Cortex of kidney (tissue), 1 donor: Measurements from ENCODE around the gene DGKQ.

ENCODE experiments used
- DNase-seq: peaks from one replicate; lab custom pipeline; 2025; lab: John Stamatoyannopoulos, UW

DGKQ gene

GRCh38 chr4:973431-974397 lies at the start of gene DGKQ:
DGKQ (minus strand) TSS chr4:973569; CDS start chr4:973482, 87 bp downstream.
- no peak for DNase-seq

DNA sequence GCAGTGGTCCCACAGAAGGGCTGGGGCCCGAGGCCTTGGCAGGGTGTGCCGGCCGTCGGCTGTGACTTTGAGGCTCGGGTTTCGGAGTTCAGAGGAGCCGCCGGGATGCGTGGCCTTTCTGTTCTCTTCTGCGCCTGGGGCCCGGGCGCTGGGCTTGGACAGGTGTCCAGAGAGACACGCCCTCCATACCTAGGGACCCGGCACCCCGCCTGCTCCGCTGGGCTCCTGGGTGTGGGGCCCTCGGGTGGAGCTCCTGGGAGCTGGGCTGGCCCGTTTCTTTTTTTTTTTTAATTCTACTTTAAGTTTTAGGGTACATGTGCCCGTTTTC lies 49.3 kb upstream of the DGKQ start:
- no peak for DNase-seq

DNA sequence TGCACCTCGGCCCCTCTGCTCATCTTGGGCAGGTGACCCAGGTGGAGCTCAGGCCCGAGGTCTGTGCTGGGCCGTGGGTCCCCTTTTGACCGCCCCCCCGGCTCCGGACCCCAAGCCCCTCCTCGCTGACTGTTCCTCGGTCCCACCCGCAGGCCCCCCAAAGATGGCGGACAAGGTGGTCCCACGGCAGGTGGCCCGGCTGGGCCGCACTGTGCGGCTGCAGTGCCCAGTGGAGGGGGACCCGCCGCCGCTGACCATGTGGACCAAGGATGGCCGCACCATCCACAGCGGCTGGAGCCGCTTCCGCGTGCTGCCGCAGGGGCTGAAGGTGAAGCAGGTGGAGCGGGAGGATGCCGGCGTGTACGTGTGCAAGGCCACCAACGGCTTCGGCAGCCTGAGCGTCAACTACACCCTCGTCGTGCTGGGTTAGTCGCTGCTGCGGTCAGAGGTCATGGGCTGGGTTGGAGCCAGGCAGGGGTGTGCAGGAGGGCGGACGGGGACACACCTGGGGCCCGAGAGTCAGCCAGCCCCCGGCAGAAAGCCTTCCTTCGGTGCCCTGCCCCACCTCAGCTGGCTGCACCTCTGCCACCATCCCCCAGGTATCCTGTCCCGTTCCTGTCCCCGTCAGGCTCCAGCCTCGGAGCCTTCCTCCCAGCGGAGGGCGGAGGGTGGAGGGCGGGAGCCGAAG lies 48.8 kb upstream of the DGKQ start:
- no peak for DNase-seq

DNA sequence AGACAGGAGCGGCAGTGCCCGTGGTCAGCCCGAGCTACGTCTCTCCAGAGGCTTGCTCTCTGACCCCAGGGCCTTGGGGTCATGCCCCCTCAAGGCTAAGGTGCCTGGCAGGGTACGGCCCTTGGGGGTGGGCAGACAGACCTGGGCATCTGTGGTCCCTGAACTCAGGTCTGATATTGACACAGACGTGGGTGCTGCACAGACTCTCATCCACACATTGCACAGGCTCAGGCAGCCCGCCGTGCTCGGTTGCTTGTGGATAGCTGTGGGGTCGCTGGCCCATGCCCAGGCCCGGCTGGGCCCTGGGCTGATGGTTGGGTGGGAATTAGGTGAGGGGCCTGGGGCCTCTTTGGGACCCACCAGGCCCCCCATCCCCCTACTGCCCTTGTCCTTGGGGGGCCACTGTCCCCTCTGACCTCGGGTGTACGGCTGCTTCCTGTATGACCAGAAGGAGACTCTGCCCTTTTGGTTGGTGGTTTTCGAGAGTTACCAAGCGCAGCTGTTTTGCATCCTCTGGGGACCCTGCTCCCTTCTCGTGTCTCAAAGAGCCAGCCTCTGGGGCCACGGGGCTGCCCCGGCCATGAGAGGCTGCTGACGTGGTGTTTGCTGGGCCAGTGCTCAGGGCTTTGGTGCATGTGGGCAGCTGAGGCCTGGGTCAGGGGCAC lies 48.1 kb upstream of the DGKQ start:
- DNase-seq: no peak

DNA sequence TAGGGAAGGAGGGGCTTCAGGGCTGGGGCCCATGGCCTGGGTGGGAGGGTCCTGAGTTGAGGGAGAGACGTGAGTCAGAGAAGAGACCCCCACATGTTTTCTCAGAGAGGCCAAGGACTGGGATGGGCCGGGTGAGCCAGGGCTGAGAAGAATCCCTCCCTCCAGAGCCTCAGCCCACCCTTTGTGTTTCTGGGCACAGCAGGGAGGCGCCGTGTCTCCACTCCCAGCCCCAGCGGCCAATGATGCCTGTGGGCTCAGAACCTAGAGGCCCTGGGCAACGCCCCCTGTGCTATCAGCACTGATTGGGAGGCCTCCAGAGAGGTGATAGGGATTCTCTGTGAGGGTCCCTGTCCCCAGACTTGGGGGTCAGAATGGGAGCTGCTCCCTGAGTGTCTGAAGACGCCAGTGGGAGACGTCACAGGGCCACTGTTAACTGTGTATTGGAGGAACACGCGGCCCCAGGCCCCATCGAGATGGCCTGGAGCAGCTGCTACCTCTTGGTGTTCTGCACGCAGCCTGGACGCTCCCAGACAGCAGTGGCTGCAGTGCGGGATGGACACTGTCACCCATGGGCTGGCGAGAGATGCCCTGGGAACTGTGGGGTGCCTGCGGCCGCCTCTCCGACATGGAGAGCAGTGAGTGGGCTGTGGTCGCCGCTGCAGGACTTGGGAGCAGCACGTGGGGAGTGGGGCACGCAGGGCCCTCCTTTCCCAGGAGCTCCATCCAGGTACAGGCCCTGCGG lies 46.5 kb upstream of the DGKQ start:
- no peak for DNase-seq

DNA sequence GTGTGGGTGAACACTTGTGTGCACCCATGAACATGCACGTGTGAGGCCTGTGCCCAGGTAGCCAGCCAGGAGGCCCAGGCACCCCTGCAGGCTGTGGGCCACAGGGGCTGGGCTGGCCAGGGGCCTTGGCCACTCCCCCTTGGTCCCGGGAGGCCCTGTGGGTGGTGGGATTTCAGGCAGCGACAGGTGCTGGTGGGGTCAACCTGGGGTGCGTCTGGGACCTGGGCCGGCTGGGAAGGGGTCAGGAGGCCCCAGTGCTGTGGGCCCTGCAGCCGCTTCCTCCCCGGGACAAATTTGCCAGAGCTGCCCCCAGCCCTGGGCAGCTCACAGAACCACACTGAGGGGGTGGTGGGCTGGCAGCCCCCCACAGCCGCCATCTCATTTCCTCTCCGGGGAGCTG lies 46.0 kb upstream of the DGKQ start:
- no peak for DNase-seq

GRCh38 chr4:1018147-1019020 lies 45.0 kb upstream of the DGKQ start:
- no peak for DNase-seq

DNA sequence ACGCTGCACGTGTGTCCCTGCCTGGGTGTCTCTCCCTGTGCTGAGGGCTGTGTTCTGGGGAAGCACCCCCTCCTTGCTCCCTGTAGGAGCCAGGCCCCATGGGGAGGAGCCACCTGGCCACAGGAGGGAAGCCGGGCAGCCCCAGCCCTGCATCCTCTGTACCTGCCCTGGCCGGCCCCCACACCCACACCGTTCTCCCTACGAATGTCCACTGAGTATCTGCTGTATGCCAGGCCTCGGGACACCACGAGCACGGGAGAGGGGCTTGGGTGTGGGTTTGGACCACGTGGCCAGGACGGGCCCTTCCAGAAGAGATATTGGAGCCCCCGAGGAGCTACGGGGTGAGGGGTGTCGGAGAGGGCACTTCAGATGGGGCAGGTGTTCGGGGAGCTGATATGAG lies 44.3 kb upstream of the DGKQ start:
- no peak for DNase-seq

- no peak for DNase-seq
Observed at GRCh38 chr4:1017211-1017610, 43.8 kb upstream of the DGKQ start.

DNA sequence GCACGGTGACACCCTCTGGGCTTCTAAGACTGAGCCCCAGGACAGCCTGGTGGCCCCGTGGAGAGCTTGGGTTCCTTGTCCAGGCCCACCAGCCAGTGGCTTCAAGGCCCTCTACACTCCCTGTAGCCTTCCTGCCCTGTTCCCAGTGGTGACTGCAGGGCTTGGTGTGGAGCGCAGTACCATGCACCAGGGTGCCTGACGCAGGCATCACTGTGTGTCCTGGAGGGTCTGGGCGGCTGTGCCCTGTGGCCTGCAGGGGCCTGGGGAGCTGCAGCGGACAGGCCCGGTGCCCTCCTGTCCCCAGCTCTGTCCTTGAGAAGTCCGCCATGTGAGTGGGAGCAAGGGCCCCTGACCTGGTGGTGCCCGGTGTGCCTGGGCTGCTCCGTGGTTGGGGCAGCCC lies 42.4 kb upstream of the DGKQ start:
- no peak for DNase-seq

- DNase-seq: no peak
Observed at GRCh38 chr4:1015179-1015578, 41.8 kb upstream of the DGKQ start.

DNA sequence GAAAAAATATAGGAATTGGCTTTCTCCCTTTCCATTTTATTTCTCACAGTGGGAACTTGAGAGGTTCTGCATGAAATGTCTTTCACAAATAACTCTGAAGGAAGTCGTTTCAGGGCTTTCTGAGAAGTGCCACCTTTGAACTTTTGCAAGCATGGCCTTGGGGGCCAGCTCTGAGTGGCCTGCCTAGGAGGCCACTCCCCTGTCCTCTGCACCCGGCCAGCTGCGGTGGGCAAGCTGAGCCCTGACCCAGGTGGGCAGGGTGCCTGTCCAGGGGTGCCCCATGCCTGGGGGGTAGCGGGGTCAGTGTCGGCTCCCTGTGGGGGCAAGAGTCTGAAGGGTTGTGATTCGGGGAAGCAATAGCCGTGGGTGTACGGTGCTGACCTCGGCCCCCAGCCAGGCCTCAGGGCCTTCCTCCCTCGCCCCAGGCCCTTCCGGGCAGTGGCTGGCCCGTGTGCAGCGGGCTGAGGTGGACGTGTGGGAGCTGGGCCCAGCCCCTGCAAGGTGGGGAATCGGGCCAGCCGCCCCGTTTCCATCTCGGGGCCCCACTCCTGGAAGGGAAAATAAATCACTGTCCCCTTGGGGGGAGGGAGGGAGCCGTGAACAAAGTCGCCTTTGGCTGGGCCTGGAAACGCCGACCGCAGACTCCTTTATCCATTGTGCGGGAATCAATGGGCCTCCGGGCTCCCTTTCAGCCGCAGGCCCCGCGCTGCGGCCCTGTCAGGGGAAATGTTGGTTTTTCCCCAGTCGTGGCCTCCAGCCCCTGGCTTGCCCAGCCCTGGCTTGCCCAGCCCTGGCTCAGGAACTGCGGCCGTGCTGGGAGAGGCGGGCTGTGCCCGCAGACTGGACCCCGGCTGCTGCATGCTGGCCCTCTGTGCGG lies 41.2 kb upstream of the DGKQ start:
- no peak for DNase-seq

DNA sequence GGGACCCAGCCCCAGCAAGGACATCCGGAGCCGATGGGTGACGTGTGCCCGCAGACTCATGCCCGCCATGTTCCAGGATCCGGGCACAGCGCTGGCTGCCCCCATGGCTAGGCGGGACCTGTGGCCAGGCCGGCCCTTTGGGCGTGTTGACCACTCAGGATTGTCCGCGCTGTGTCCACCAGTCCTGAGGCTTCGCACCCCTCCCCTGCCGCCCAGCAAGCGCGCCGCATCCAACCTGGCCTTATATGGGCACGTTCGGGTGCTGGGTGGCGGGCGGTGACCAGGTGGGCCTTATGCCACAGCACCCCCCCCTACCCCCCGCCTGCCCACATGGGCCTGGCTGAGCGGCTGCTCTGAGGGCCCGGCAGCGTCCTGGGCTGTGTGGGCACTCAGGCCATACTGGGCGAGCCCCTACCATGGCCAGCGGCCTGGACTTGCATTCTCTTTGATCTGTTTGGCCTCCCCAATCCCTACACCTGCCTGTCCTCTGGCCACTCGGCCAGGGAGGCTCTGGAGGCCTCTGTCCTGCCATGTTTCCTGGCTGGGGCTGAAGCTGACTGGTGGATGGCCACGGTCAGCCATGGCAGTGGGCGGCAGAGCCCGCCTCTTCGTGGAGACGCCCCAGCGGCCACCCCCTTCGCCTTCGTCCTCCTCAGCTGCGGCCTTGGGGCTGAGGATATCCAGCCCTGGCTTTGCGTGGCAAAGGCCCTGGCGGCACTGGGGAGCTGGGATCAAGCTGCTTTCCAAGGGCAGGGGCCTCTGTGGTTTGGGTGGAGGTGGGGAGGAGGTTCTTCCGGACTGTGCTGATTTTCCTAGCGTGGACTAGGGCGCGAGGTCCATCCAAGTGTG lies 40.1 kb upstream of the DGKQ start:
- DNase-seq: no peak

DNA sequence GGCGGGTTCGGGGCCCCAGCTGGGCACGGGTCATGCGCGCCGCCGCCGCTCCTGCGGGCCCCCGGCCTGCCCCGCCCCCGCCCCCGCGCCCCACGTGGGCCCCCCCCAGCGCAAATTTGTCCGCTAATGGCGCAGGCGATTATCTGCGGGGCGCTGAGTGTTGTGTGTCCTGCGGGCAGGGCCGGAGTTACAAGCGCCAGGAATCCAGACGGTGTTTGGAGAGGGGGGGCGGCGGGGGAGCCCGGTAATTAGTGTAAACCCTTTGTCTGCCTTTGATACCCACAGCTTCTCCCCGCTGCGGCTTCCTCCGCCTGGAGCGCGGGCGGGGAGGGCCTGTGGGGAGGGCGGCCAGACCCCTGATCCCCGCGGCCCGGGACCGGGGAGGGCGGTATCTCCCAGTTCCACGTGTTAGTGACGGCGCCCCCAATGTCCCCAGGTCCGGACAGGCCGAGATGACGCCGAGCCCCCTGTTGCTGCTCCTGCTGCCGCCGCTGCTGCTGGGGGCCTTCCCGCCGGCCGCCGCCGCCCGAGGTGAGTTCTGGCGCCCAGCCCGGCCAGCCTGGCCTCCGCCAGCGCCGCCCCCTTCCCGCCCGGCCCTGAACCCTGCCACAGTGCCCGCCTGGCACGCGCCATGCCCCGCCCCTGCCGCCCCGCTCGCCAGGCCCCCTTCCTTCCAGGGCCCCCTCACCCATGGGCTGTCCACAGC lies 38.8 kb upstream of the DGKQ start:
- DNase-seq: no peak

GRCh38 chr4:1011666-1012033 lies 38.3 kb upstream of the DGKQ start:
- DNase-seq: no peak

DNA sequence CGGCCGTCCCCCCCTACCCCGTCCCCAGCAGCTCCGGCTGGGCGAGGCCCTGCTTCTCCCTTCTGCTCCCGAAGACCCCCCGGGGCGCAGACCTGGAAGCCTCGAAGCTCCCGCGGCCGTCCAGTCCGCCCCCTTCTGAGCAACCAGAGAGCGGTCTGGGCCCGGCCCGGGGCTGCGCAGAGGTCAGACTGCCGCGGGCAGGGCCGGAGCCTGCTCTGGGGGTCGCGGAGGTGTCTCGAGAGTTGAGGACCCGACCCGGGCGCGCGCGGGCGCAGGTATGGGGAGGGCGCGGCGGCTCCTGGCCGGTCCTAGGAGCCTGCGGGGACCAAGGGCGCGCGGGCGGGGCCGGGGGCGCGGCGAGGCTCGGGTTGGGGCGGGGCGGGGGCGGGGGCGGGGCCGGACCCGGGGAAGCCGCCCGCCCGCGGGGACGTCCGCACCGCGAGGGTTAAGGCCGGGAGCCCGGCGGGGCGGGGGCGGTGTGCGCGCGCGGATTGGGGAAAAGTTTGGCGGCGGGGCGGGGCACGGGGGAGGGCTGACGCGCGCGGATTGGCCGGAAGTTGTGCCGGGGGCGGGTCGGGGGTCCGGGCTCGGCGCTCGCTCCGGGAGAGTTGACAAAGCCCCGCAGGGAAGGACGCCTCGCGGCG lies 37.8 kb upstream of the DGKQ start, which contains the start of gene FGFRL1:
Gene FGFRL1 (plus strand): TSS at position 605 of the 644 bp plus-strand sequence. CDS start 860 bp downstream, outside the sequence.
- no peak for DNase-seq

DNA sequence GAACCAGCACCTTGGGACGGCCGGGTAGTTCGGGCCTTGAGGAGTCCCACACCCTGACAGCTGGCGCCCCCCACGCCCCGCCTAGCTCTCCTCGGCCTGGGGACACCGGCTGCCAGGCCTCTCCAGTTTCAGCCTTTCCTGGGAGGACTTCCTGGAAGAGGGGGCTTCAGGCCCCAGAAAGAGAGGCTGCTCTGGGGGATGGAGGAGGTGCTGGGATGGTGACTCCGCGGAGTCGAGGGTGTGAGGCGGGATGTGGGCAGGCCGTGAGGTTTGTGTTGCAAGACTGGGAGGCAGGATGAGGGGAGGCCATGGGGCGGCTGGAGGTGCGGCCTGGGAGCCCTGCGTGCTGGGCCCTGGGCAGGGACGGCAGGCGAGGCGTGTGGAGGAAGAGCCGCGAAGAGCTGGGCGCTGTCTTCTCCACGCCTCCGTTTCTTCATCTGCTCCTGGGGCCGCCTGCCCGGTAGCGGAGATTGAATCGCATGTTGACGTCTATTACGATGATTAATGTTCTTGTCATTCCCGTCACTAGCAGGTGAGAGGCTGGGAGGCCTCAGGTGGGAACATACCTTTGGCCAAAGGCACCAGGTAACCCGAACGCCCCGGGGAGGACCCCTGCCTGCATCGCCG lies 37.1 kb upstream of the DGKQ start:
- no peak for DNase-seq
